Endothelial cell of umbilical vein (primary cell): ENCODE measurements around the gene GPR161. TPM values are rescaled to one million over a fixed set of nuclear protein-coding genes. Genes with fewer than 3 reads are reported as not detected.

Source experiments
- BruUV-seq: library from RNA; stranded (reverse); fragments of 400-500 nt; replicated peaks from 2 replicates; lab custom pipeline; 2021; lab: Mats Ljungman, UMichigan
- CTCF ChIA-PET: fragments of 300-600, 350-600 bp; sonication (Branson Sonifier 250); formaldehyde crosslinking; loops from one replicate; lab custom pipeline; 2021; ENCODE audit warnings: antibody characterized with exemption, inconsistent platforms; lab: Charles Lee
- POLR2A ChIA-PET: fragments of 300-600, 350-600 bp; sonication (Branson Sonifier 250); formaldehyde crosslinking; loops from one replicate; lab custom pipeline; 2021; ENCODE audit warnings: antibody characterized with exemption, inconsistent platforms; lab: Charles Lee
- DNase-seq: peaks from one replicate; pipeline ENCODE4 v3.0.0-alpha.2; 2011; ENCODE audit warnings: low read depth, low spot score
- FAIRE-seq: peaks from 2 replicates; lab custom pipeline; 2011; peaks lifted over from hg19 to GRCh38; lab: Jason Lieb, UNC
- H2AFZ ChIP-seq: 2 replicates; pipeline ENCODE4 v1.6.0; 2012; ENCODE audit warnings: low read depth, low read length, control low read depth, inconsistent platforms
- H3K27ac ChIP-seq: 2 replicates; pipeline ENCODE4 v1.5.1; 2011; ENCODE audit warnings: low read depth, mild to moderate bottlenecking, control low read depth, low read length, moderate library complexity; ENCODE audit not compliant: insufficient read depth
- H3K27me3 ChIP-seq, 2 experiments: 2 replicates each; pipeline versions ENCODE4 v1.6.0 to v1.6.1; 2011; ENCODE audit warnings: low read length in 2 of 2, mixed read lengths in 1 of 2; ENCODE audit not compliant: control insufficient read depth in 2 of 2, insufficient read depth in 2 of 2
- H3K36me3 ChIP-seq, 2 experiments: 2 replicates in 1 of 2; 3 replicates in 1 of 2; pipeline ENCODE4 v1.5.1; 2011; ENCODE audit warnings: low read length in 2 of 2, mild to moderate bottlenecking in 1 of 2, moderate library complexity in 1 of 2; ENCODE audit not compliant: control insufficient read depth in 2 of 2, insufficient read depth in 2 of 2; ENCODE audit errors: extremely low read depth in 1 of 2
- H3K4me1 ChIP-seq: 3 replicates; pipeline ENCODE4 v1.5.1; 2011; ENCODE audit warnings: mild to moderate bottlenecking, low read length; ENCODE audit not compliant: control insufficient read depth, insufficient read depth; ENCODE audit errors: extremely low read depth
- H3K4me2 ChIP-seq: 2 replicates; pipeline ENCODE4 v1.6.1; 2011; ENCODE audit warnings: low read length, control low read depth, mixed read lengths; ENCODE audit not compliant: insufficient read depth
- H3K4me3 ChIP-seq, 3 experiments: fragments of 200-600 bp in 1 of 3; sonication (generic), shearing (Covaris generic) in 1 of 3; replicated peaks in 1 of 3; 2 replicates each; pipeline ENCODE4 v1.5.1; 2011 to 2016; ENCODE audit warnings: control low read depth in 3 of 3, low read length in 3 of 3, mild to moderate bottlenecking in 2 of 3, inconsistent platforms in 1 of 3, low read depth in 1 of 3, moderate library complexity in 1 of 3; ENCODE audit not compliant: insufficient read depth in 1 of 3
- H3K79me2 ChIP-seq: 2 replicates; pipeline ENCODE4 v1.6.0; 2012; ENCODE audit warnings: low read length, inconsistent platforms; ENCODE audit not compliant: control insufficient read depth, insufficient read depth
- H3K9ac ChIP-seq: replicated peaks from 2 replicates; pipeline ENCODE3; 2011; ENCODE audit warnings: low read length, control low read depth; ENCODE audit not compliant: insufficient read depth; ENCODE audit errors: extremely low read depth
- H3K9me1 ChIP-seq: replicated peaks from 3 replicates; pipeline ENCODE4 v1.6.0; 2011; ENCODE audit warnings: mild to moderate bottlenecking, low read length; ENCODE audit not compliant: control insufficient read depth, insufficient read depth; ENCODE audit errors: extremely low read depth
- H3K9me3 ChIP-seq: replicated peaks from 2 replicates; pipeline ENCODE4 v1.5.1; 2012; ENCODE audit warnings: low read length, inconsistent platforms; ENCODE audit not compliant: control insufficient read depth, insufficient read depth
- H4K20me1 ChIP-seq: replicated peaks from 2 replicates; pipeline ENCODE3; 2011; ENCODE audit warnings: mild to moderate bottlenecking, low read length; ENCODE audit not compliant: control insufficient read depth, insufficient read depth; ENCODE audit errors: extremely low read depth
- CTCF ChIP-seq, 2 donors: IDR thresholded peaks; 1 replicate in 1 of 2; 2 replicates in 1 of 2; pipeline ENCODE4 v1.5.1; 2011; ENCODE audit warnings: low read length in 2 of 2, mild to moderate bottlenecking in 2 of 2, moderate library complexity in 2 of 2, control low read depth in 1 of 2, inconsistent platforms in 1 of 2, low read depth in 1 of 2; ENCODE audit not compliant: insufficient read depth in 1 of 2; ENCODE audit errors: extremely low read depth in 1 of 2
- EZH2 ChIP-seq: IDR thresholded peaks from 2 replicates; pipeline ENCODE4 v1.6.1; 2012; ENCODE audit warnings: borderline replicate concordance, low read depth, mild to moderate bottlenecking, moderate library complexity, low read length, inconsistent platforms; ENCODE audit not compliant: severe bottlenecking
- FOS ChIP-seq: IDR thresholded peaks from 2 replicates; pipeline ENCODE4 v1.6.1; 2011; ENCODE audit warnings: mild to moderate bottlenecking, low read length, moderate library complexity, borderline replicate concordance; ENCODE audit not compliant: insufficient read depth
- GATA2 ChIP-seq: IDR thresholded peaks from 2 replicates; pipeline ENCODE4 v1.7.0; 2011; ENCODE audit warnings: low read depth, mild to moderate bottlenecking, moderate library complexity, mixed read lengths, low read length; ENCODE audit not compliant: insufficient read length, insufficient read depth
- JUN ChIP-seq: IDR thresholded peaks from 2 replicates; pipeline ENCODE4 v1.6.1; 2011; ENCODE audit warnings: borderline replicate concordance, low read depth; ENCODE audit not compliant: insufficient read length, insufficient read depth
- MAX ChIP-seq: IDR thresholded peaks from 2 replicates; pipeline ENCODE4 v1.6.1; 2011; ENCODE audit not compliant: insufficient read depth, insufficient read length
- MYC ChIP-seq: IDR thresholded peaks from one replicate; pipeline ENCODE4 v1.6.1; 2011; ENCODE audit warnings: mild to moderate bottlenecking, low read depth, low read length
- POLR2A ChIP-seq: IDR thresholded peaks from 2 replicates; pipeline ENCODE4 v1.6.1; 2012; ENCODE audit warnings: low read depth, mild to moderate bottlenecking, control low read depth, low read length
- POLR2AphosphoS5 ChIP-seq: IDR thresholded peaks from 2 replicates; pipeline ENCODE4 v1.6.1; 2012; ENCODE audit warnings: low read depth, mild to moderate bottlenecking, control low read depth, low read length, moderate library complexity; ENCODE audit not compliant: insufficient read depth
- dilution Hi-C: fragments of 300-500 bp; cut with MboI; formaldehyde crosslinking; loops from one replicate; pipeline ENCODE4 v1.15.0; 2019; ENCODE audit warnings: low sequenced_read_pairs; ENCODE audit not compliant: extremely low pct_ligation_motif_present
- intact Hi-C: fragments of 100-400 bp; cut with micrococcal nuclease; formaldehyde crosslinking; loops from one replicate; pipeline ENCODE4 v1.10.0; 2022
- polyA plus RNA-seq, 4 experiments: library from polyadenylated mRNA; depleted of rRNA in 3 of 4; stranded (reverse) in 3 of 4; unstranded in 1 of 4; fragments of >200 nt; gene quantifications; 2 replicates each; pipeline versions ENCODE4 v1.2.1 to v1.2.3, GENCODE V29; 2011 to 2012; ENCODE audit warnings: missing spikeins in 1 of 4
- total RNA-seq: library from RNA; stranded (reverse); gene quantifications from 2 replicates; pipeline ENCODE4 v1.2.3, GENCODE V29; 2021

The GPR161 gene
- total and polyA plus RNA-seq, 2 donors (not counting 3 experiments of a cell fraction or from before 2014, with no cell fraction given): 34.7 to 36.5 TPM

DNA sequence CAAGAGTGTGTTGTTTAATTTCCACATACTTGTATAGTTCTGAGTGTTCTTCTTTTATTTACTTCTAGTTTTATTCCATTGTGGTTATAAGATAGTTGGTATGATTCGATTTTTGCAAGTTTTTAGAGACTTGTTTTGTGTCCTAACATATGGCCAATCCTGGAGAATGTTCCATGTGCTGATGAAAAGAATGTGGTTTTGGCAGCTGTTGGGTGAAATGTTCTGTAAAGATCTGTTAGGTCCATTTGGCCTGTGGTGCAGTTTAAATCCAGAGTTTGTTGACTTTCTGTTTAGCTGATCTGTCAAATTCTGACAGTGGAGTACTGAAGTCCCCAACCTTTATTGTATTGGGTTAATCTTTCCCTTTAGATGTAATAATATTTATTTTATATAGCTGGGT, 22.5 kb upstream of the GPR161 start:
- no peak for DNase-seq
- Histone ChIP-seq H3K36me3 (no peaks in the 10 kb centered on the region), H3K27ac (no peak overlapping the region), H3K79me2 (no peaks in the 10 kb centered on the region), H3K4me3 (no peak overlapping the region), H3K9ac (no peak overlapping the region), H3K9me3 (no peaks in the 10 kb centered on the region), H3K4me1 (no peaks in the 10 kb centered on the region), H3K9me1 (no peaks in the 10 kb centered on the region), H2AFZ (no peak overlapping the region), H3K4me2 (no peak overlapping the region), H3K27me3 (no peaks in the 10 kb centered on the region), H4K20me1 (no peaks in the 10 kb centered on the region)
- CTCF ChIA-PET: interaction anchor here (0.8 to 1.5 kb wide), 3 partner anchors 9 to 14 kb away, joined by 3 to 4 read pairs (median 4); no protein-coding TSS in a partner anchor
- no TSS peak for BruUV-seq
- POLR2A ChIA-PET: no interaction called here
- no peak for FAIRE-seq
- dilution Hi-C loops (no loop called here), intact Hi-C loops (no loop called here)
- TF ChIP-seq CTCF (IDR thresholded peaks at IDR 0.05; ENCODE audit: extremely low read depth in 1 of 2, insufficient read depth in 1 of 2, low read depth in 1 of 2, low read length in 2 of 2) (no peak), POLR2AphosphoS5 (no peak), MAX (no peak), MYC (no peak), POLR2A (no peak), EZH2 (no peak), JUN (no peak), FOS (no peak), GATA2 (no peak)
